GM06990 (cell line): ENCODE data around the gene MEF2B.
"Not testable (repeated sequence)": the region's sequence is repeated elsewhere in the genome, so short reads cannot be mapped to it uniquely, and the experiment has no call there.

Experiments used
- DNase-seq: peaks from one replicate; pipeline ENCODE4 v3.0.0-alpha.2; 2011; ENCODE audit not compliant: insufficient read length; ENCODE audit errors: extremely low read depth
- H3K27me3 ChIP-seq: replicated peaks from 2 replicates; pipeline ENCODE4 v1.6.0; 2011; ENCODE audit warnings: low read length; ENCODE audit not compliant: control insufficient read depth, insufficient read depth
- H3K36me3 ChIP-seq: 2 replicates; pipeline ENCODE4 v1.5.1; 2011; ENCODE audit warnings: low read length; ENCODE audit not compliant: control insufficient read depth, insufficient read depth
- H3K4me3 ChIP-seq: replicated peaks from 2 replicates; pipeline ENCODE4 v1.5.1; 2011; ENCODE audit warnings: low read depth, mild to moderate bottlenecking, control low read depth, low read length
- CTCF ChIP-seq: IDR thresholded peaks from 2 replicates; pipeline ENCODE4 v1.5.1; 2011; ENCODE audit warnings: low read length, control low read depth, mild to moderate bottlenecking, inconsistent platforms; ENCODE audit not compliant: insufficient read depth, poor library complexity, severe bottlenecking

The MEF2B gene

GRCh38 chr19:19105365-19106055, 64.6 kb downstream of the MEF2B start:
- Histone ChIP-seq H3K36me3 (peaks cover 7% of the 10 kb centered on the region), H3K27me3 (no peaks in the 10 kb centered on the region), H3K4me3 (no peak overlapping the region)
- TF ChIP-seq CTCF: no peak
- DNase-seq: no peak

DNA sequence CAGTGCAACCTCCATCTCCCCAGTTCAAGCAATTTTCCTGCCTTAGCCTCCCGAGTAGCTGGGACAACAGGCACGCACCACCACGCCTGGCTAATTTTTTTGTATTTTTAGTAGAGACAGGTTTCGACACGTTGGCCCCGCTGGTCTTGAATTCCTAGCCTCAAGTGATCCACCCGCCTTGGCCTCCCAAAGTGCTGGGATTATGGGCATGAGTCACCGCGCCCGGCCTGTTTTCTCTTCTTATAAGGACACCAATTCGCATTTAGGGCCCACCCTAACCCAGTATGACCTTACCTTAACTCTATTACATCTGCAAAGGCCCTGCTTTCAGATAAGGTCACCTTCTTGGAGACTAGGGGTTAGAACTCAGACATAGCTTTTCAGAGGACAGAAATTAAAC, 66.9 kb downstream of the MEF2B start:
- no peak overlapping the region for H3K4me3 ChIP-seq
- peaks cover 8% of the 10 kb centered on the region for H3K36me3 ChIP-seq
- DNase-seq: no peak
- H3K27me3 ChIP-seq: no peaks in the 10 kb centered on the region
- TF ChIP-seq CTCF: no peak

GRCh38 chr19:19102566-19102965, 67.5 kb downstream of the MEF2B start:
- H3K4me3 ChIP-seq, H3K27me3 ChIP-seq, DNase-seq, H3K36me3 ChIP-seq: not testable (repeated sequence)

DNA sequence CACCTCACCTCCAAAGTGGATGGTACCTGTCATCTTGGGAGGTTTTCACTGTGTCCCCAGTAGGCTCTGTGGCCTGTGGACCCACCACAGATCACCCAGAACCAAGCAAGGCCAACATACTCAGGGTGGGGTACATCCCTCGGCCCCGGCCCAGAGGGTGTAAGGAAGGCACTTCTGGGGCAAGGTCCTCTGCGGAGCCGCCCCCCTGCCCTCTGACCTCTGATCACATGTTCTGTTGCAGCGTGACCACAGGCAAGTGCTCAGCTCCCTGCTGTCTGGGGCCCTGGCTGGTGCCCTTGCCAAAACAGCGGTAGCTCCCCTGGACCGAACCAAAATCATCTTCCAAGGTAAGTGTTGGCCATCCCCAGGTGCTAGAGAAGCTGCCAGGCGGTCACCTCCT, 68.5 kb downstream of the MEF2B start:
- no peak for DNase-seq
- H3K4me3 ChIP-seq: no peak overlapping the region
- peaks cover 14% of the 10 kb centered on the region for H3K36me3 ChIP-seq
- H3K27me3 ChIP-seq: no peaks in the 10 kb centered on the region
- no peak for TF ChIP-seq CTCF

DNA sequence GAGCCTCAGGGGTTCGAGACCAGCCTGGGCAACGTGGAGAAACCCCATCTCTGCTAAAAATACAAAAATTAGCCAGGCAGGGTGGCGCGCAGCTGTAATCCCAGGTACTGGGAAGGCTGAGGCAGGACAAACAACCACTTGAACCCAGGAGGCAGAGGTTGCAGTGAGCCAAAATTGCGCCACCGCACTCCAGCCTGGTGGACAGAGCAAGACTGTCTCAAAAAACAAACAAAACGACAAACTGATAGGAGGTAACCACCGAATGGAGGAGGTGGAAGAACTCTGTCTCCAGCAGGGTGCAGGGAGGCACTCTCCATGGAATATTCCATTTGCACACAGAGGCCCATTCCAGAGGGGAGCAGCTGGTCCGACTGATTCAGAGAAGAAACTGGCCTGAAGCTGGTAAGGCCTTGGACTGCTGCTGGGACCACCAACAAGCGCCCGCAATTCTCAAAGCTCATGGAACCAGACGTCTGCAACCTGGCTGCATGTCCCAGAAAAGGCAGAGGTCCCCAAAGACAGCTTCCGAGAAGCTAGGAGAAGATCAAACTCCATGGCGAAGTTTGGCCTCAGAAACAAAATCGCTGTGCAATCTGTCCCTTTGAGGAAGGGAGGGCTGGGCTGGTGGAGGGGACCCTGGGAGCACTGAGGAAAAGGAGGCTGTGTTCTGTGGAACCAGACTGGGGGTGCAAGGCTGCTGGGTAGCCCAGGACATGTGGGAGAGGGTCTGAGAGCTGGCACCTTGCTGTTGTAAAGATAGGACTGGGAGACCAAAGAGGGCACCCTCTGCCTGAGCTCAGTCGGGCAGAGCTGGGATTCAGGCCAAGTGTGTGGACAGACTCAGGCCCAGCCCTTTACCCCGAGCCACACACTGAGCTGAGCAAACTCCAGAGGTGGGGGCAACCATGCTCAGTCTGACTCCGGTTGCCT, 71.1 kb downstream of the MEF2B start:
- H3K4me3 ChIP-seq: no peak overlapping the region
- H3K27me3 ChIP-seq: no peaks in the 10 kb centered on the region
- TF ChIP-seq CTCF: no peak
- peaks cover 14% of the 10 kb centered on the region for H3K36me3 ChIP-seq
- DNase-seq: no peak

DNA sequence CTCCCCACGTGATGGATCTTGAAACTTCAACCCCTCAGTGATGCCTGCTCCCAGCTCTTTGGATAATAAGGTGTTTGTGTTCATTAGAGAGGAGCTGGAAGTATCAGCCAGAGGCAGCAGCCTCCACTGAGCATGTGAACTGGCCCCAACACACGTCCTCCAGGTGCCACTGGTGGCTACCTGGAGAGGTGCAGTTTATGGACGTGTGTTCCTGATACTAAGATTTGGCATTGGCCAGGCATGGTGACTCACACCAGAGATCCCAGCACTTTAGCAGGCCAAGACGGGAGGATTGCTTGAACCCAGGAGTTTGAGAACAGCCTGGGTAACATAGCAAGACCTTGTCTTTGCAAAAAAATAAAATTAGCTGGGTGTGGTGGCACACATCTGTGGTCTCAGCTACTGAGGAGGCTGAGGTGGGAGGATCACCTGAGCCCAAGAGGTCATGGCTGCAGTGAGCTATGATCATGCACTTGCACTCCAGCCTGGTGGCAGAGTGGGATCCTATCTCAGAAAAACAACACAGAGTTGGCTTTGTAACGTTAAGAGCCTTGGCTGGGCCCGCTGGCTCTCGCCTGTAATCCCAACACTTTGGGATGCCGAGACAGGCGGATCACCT, 71.9 kb downstream of the MEF2B start:
- DNase-seq: no peak
- peaks cover 14% of the 10 kb centered on the region for H3K36me3 ChIP-seq
- no peak overlapping the region for H3K4me3 ChIP-seq
- TF ChIP-seq CTCF: no peak
- no peaks in the 10 kb centered on the region for H3K27me3 ChIP-seq
